Tibial nerve (tissue), 4 donors: ENCODE measurements around the gene NCOA7. TPM values are rescaled to one million over a fixed set of nuclear protein-coding genes. Genes with fewer than 3 reads are reported as not detected.

Experiments used
- DNase-seq, 2 donors: peaks; one replicate each; pipeline ENCODE4 v3.0.0-alpha.2; 2019; ENCODE audit warnings: low spot score in 2 of 2
- H3K27ac ChIP-seq, 4 donors: fragments of 200-600 bp; sonication (generic) in 3 of 4; one replicate each; pipeline ENCODE4 v1.5.1; 2017 to 2019; ENCODE audit warnings: mild to moderate bottlenecking in 1 of 4
- H3K27me3 ChIP-seq, 2 donors: fragments of 200-600 bp; sonication (generic) in 1 of 2; one replicate each; pipeline versions ENCODE4 v1.5.1 to v1.6.0; 2017 to 2019
- H3K36me3 ChIP-seq, 3 donors: fragments of 200-600 bp; sonication (generic); one replicate each; pipeline ENCODE4 v1.5.1; 2018 to 2019
- H3K4me1 ChIP-seq, 4 donors: fragments of 200-600 bp; sonication (generic) in 3 of 4; one replicate each; pipeline ENCODE4 v1.5.1; 2017 to 2019
- H3K4me3 ChIP-seq, 4 donors: fragments of 200-600 bp; sonication (generic) in 3 of 4; one replicate each; pipeline ENCODE4 v1.5.1; 2017 to 2019; ENCODE audit warnings: mild to moderate bottlenecking in 1 of 4, moderate library complexity in 1 of 4
- H3K9me3 ChIP-seq, 4 donors: fragments of 200-600 bp; sonication (generic) in 3 of 4; one replicate each; pipeline ENCODE4 v1.5.1; 2017 to 2019
- EP300 ChIP-seq, 2 donors: sonication (generic); formaldehyde crosslinking; IDR thresholded peaks; one replicate each; pipeline ENCODE4 v1.6.1; 2017; ENCODE audit warnings: antibody characterized with exemption in 2 of 2, mild to moderate bottlenecking in 1 of 2
- POLR2A ChIP-seq, 2 donors: fragments of 450-650 bp; IDR thresholded peaks; one replicate each; pipeline ENCODE4 v1.6.1; 2017; ENCODE audit warnings: antibody characterized with exemption in 2 of 2, mild to moderate bottlenecking in 2 of 2, moderate library complexity in 2 of 2
- WGBS, 2 donors: methylation state at CpG; one replicate each; pipeline ENCODE4 v1.1.5; 2018; 5-methylcytosine and 5-hydroxymethylcytosine counted together
- total RNA-seq, 4 donors: library from RNA; depleted of rRNA; stranded (reverse); fragments of >200 nt; gene quantifications; one replicate each; pipeline ENCODE4 v1.1.0, GENCODE V29; 2016
- TF ChIP-seq, protein P1 (sequence below), 5 experiments: fragments of 200-600 bp in 3 of 5; fragments of 450-650 bp in 2 of 5; sonication (generic) in 3 of 5; IDR thresholded peaks; one replicate each; pipeline ENCODE4 v1.5.1; 2016 to 2019; ENCODE audit warnings: antibody characterized with exemption in 5 of 5, mild to moderate bottlenecking in 3 of 5, moderate library complexity in 2 of 5

NCOA7 gene
- total RNA-seq, 4 donors from 2014 or later: 38.7 to 86.7 (median 59.7) TPM

DNA sequence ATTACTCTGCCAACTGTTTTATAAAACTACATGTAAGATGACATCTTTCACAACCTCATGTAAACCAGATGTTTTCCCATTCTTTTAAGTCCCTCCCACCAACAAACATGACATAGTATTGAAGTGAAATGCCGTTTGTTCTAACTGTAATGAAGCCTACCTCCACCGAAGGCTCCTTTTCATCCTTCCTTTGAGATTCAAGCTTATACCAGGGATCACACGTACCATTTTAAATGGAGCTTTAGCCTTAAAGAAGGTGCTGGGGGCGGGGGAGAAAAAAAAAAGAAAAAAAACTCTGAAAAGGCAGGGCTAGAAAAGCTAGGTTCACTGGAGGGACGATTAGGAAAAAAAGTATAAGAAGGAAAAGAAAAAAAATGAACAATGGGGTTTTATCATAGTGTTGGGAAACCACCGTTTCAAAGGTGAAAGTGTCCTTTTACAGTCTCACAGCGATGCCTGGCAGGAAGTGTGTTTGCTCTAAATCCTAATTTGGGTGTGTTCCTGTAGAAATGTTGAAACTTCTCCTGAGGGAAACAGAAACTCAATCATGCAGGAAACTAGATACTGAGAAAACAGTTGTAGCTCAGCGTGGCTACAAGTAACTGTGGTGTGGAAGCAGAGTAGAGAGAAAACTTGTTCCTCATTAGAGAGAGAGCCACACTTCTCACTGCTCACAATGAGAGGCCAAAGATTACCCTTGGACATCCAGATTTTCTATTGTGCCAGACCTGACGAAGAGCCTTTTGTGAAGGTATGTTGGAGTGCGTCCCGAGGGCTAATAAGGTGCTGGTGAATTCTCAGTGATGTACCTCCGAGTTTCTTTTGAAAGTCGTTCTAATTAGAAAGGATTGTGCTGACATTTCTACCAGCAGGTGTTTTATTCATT lies 128.2 kb downstream of the NCOA7 start:
- Histone ChIP-seq H3K4me1 (peaks cover 0 to 28% (median 0%) of the 10 kb centered on the region in 4 donors), H3K36me3 (peaks cover 0 to 59% (median 4%) of the 10 kb centered on the region in 3 donors), H3K27ac (peak overlapping the region in 3 of 4 donors; percentile 67 to 85 (median 69)), H3K9me3 (no peaks in the 10 kb centered on the region), H3K27me3 (no peaks in the 10 kb centered on the region), H3K4me3 (peak overlapping the region in 3 of 4 donors; percentile 7 to 33 (median 10))
- TF ChIP-seq, protein P1, sequence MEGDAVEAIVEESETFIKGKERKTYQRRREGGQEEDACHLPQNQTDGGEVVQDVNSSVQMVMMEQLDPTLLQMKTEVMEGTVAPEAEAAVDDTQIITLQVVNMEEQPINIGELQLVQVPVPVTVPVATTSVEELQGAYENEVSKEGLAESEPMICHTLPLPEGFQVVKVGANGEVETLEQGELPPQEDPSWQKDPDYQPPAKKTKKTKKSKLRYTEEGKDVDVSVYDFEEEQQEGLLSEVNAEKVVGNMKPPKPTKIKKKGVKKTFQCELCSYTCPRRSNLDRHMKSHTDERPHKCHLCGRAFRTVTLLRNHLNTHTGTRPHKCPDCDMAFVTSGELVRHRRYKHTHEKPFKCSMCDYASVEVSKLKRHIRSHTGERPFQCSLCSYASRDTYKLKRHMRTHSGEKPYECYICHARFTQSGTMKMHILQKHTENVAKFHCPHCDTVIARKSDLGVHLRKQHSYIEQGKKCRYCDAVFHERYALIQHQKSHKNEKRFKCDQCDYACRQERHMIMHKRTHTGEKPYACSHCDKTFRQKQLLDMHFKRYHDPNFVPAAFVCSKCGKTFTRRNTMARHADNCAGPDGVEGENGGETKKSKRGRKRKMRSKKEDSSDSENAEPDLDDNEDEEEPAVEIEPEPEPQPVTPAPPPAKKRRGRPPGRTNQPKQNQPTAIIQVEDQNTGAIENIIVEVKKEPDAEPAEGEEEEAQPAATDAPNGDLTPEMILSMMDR (IDR thresholded peaks at IDR 0.05): no peak
- TF ChIP-seq EP300 (IDR thresholded peaks at IDR 0.05): peak in 1 of 2 donors; percentile 84
- 34 to 38% methylated on average over 13 of the region's 13 CpGs for WGBS, 2 donors
- DNase-seq: peak in 1 of 2 donors; percentile 47

DNA sequence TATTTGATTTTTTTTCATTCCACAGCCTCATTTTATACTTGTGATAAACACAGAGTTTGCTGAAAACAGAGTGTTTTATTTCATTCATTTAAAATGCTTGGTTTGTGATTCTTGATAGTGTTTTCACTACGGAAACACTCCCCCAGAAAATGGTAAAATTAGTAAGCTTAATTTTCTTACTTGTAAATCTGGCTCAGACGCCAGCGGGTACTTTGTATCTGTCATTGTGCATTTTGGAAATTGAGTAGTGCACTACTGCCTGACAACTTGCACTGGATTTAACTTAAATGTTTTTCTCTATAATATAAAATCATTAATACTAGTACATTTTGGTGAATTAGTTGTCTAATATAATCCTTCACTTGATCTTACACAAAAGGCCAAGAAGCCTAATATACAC lies 128.9 kb downstream of the NCOA7 start:
- Histone ChIP-seq H3K36me3 (peaks cover 4 to 66% (median 6%) of the 10 kb centered on the region in 3 donors), H3K4me1 (peaks cover 0 to 28% (median 0%) of the 10 kb centered on the region in 4 donors), H3K4me3 (peak overlapping the region in 1 of 4 donors; percentile 7), H3K27me3 (no peaks in the 10 kb centered on the region), H3K27ac (peak overlapping the region in 3 of 4 donors; percentile 15 to 85 (median 67)), H3K9me3 (no peaks in the 10 kb centered on the region)
- TF ChIP-seq POLR2A (IDR thresholded peaks at IDR 0.05) (no peak), EP300 (IDR thresholded peaks at IDR 0.05) (no peak)
- TF ChIP-seq, protein P1 (IDR thresholded peaks at IDR 0.05): no peak
- 73 to 86% methylated on average over 3 of the region's 3 CpGs for WGBS, 2 donors
- DNase-seq: no peak

DNA sequence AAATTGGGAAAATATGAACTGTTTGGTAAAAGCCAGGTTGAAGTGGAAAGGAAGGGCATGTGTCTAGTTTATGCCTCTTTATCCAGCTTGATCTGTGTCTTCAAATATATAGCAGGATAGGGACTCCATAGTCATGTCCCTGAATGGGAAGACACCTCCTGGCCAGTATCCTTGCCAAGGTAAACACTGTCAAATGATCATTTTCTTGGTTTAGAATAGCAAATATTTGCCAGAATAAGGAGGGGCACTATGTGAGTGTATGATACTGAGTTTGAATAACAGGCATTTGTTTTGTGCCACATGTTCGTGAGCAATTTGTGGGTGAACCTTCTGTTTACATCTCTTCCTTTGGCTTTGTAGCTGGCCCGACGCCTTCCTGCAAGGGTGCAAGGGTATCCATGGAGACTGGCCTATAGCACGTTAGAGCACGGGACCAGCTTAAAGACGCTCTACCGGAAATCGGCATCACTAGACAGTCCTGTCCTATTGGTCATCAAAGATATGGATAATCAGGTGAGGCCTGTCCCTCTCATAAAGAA lies 131.6 kb downstream of the NCOA7 start:
- TF ChIP-seq, protein P1 (IDR thresholded peaks at IDR 0.05): no peak
- TF ChIP-seq POLR2A (IDR thresholded peaks at IDR 0.05) (no peak), EP300 (IDR thresholded peaks at IDR 0.05) (no peak)
- no peak overlapping the region for H3K4me3 ChIP-seq
- H3K36me3 ChIP-seq: peaks cover 0 to 60% (median 10%) of the 10 kb centered on the region in 3 donors
- DNase-seq: no peak
- H3K27me3 ChIP-seq: no peaks in the 10 kb centered on the region
- WGBS, 2 donors: 94 to 95% methylated on average over 8 of the region's 8 CpGs
- peaks cover 0 to 28% (median 0%) of the 10 kb centered on the region in 4 donors for H3K4me1 ChIP-seq
- H3K9me3 ChIP-seq: no peaks in the 10 kb centered on the region
- no peak overlapping the region for H3K27ac ChIP-seq

DNA sequence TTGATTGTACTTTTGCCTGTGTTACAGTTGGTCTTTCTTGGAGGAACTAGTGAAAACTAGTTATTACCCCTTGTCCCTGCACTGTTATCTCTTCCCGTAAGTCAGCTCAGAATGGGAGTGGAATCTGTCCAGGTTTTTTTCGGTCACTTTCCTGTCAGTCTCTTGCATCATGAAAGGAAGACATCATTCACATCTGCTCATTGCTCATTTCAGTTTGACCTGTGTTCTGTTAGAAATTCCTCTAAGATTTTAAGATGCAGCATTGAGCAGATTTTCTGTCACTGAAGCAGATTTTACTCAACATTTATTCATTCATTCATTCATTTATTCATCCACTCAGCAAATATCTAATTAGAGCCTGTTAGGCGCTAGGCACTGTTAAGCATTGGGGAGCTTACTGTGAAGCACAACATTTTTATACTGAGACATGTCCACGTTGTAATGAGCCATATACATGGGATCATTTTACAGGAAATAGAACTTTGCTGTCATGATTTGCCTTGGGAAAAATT lies 132.7 kb downstream of the NCOA7 start:
- 71 to 72% methylated on average over 4 of the region's 4 CpGs for WGBS, 2 donors
- Histone ChIP-seq H3K9me3 (no peaks in the 10 kb centered on the region), H3K36me3 (peaks cover 0 to 69% (median 16%) of the 10 kb centered on the region in 3 donors), H3K27me3 (no peaks in the 10 kb centered on the region), H3K27ac (no peak overlapping the region), H3K4me1 (peaks cover 0 to 21% (median 0%) of the 10 kb centered on the region in 4 donors), H3K4me3 (no peak overlapping the region)
- no peak for DNase-seq
- TF ChIP-seq, protein P1 (IDR thresholded peaks at IDR 0.05): no peak
- no peak for TF ChIP-seq POLR2A (IDR thresholded peaks at IDR 0.05)
- TF ChIP-seq EP300 (IDR thresholded peaks at IDR 0.05): peak in 1 of 2 donors; percentile 38
